Measurements from ENCODE around the gene PPP1R2C. TPM values are rescaled to one million over a fixed set of nuclear protein-coding genes. Genes with fewer than 3 reads are reported as not detected.

The PPP1R2C gene
- total RNA-seq (2022; extraction: Qiagen RNA extraction), result not detected in 5 replicates

GRCh38 chrX:42778096-42778495 is at the start of gene PPP1R2C:
Gene PPP1R2C, minus strand, starts transcription at chrX:42778163. Its CDS starts 84 bp downstream, at chrX:42778079.

